HL-60 (cell line): ENCODE results near the gene CNDP2.

Experiments
- DNase-seq, 2 experiments: peaks; one replicate each; pipeline ENCODE4 v3.0.0-alpha.2; 2010 to 2020; ENCODE audit warnings: low read depth in 1 of 2, low spot score in 1 of 2
- H3K27ac ChIP-seq: fragments of 250-450 bp; sonication (Bioruptor Pico); replicated peaks from 2 replicates; pipeline ENCODE4 v1.5.1; 2020; ENCODE audit warnings: mild to moderate bottlenecking, moderate library complexity
- H3K27me3 ChIP-seq: fragments of 250-450 bp; sonication (Bioruptor Pico); 2 replicates; pipeline ENCODE4 v1.5.1; 2021; ENCODE audit warnings: mild to moderate bottlenecking, moderate library complexity; ENCODE audit not compliant: insufficient read depth, poor library complexity, severe bottlenecking
- H3K4me3 ChIP-seq: replicated peaks from 2 replicates; pipeline ENCODE4 v1.5.1; 2011; ENCODE audit warnings: mild to moderate bottlenecking, control low read depth, low read length; ENCODE audit not compliant: insufficient read depth
- CTCF ChIP-seq: IDR thresholded peaks from one replicate; pipeline ENCODE4 v1.5.1; 2011; ENCODE audit warnings: low read length, control low read depth, inconsistent platforms; ENCODE audit not compliant: insufficient read depth
- GABPA ChIP-seq: IDR thresholded peaks from 2 replicates; pipeline ENCODE4 v1.6.1; 2012; ENCODE audit warnings: low read depth
- POLR2AphosphoS5 ChIP-seq: IDR thresholded peaks from 2 replicates; pipeline ENCODE4 v1.6.1; 2012; ENCODE audit warnings: low read depth
- REST ChIP-seq: IDR thresholded peaks from 2 replicates; pipeline ENCODE4 v1.6.1; 2012; ENCODE audit warnings: low read depth; ENCODE audit not compliant: insufficient replicate concordance
- SPI1 ChIP-seq: IDR thresholded peaks from 2 replicates; pipeline ENCODE4 v1.6.1; 2012; ENCODE audit warnings: low read depth, mild to moderate bottlenecking, borderline replicate concordance

The CNDP2 gene

DNA sequence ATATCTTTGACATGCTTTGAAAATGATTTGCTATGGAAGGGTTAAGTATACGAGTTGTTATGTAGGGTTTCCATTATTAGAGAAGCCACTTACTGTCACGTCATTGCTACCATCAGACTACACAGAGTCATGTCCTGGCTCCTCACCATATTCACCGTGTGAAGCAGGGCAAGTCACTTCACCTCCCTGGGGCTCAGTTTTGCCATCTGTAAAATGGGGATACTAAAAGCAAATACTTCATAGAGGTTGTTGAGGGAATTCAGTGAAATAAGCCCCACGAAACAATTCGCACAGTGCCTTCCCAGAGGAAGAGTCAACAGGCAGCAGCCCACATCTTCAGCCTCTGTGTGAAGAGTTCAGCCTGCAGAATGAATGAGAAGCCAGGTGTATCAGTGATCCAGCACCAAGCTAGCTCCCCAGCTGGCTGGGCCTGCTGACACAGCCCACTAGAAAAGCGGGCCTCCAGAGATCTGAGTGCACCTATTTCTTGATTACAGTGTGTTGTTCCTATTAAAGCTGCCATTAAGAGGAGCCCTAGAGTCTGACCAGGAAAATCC lies 42.4 kb upstream of the CNDP2 start:
- Histone ChIP-seq H3K27ac (no peak overlapping the region), H3K27me3 (peaks cover 68% of the 10 kb centered on the region)
- DNase-seq = no peak

GRCh38 chr18:74454279-74454751 lies 41.8 kb upstream of the CNDP2 start:
- Histone ChIP-seq H3K27me3 (peaks cover 72% of the 10 kb centered on the region), H3K4me3 (no peak overlapping the region), H3K27ac (no peak overlapping the region)
- no peak for DNase-seq
- TF ChIP-seq REST = no peak
- TF ChIP-seq CTCF = no peak
- TF ChIP-seq POLR2AphosphoS5 = no peak
- TF ChIP-seq SPI1 = no peak
- TF ChIP-seq GABPA = no peak

More for the DNA sequence above, 42.4 kb upstream of the CNDP2 start:
- TF ChIP-seq REST (no peak), POLR2AphosphoS5 (no peak), CTCF (no peak), SPI1 (no peak), GABPA (no peak)
- H3K4me3 ChIP-seq = no peak overlapping the region

DNA sequence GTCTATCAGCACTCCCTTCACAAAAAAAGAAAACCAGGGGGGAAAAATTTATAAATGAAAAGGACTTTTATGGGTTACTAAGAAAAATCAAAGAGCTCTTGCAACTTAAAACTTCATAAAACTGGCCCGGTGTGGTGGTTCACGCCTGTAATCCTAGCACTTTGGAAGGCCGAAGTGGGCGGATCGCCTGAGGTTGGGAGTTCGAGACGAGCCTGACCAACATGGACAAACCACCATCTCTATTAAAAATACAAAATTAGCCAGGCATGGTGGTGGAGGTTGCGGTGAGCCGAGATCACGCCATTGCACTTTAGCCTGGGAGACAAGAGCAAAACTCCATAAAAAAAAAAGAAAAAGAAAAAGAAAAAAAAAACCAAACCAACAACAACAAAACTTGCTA lies 40.8 kb upstream of the CNDP2 start:
- Histone ChIP-seq H3K27me3 (peaks cover 79% of the 10 kb centered on the region), H3K4me3 (no peak overlapping the region), H3K27ac (no peak overlapping the region)
- no peak for TF ChIP-seq GABPA
- no peak for TF ChIP-seq POLR2AphosphoS5
- TF ChIP-seq CTCF = no peak
- DNase-seq = no peak

DNA sequence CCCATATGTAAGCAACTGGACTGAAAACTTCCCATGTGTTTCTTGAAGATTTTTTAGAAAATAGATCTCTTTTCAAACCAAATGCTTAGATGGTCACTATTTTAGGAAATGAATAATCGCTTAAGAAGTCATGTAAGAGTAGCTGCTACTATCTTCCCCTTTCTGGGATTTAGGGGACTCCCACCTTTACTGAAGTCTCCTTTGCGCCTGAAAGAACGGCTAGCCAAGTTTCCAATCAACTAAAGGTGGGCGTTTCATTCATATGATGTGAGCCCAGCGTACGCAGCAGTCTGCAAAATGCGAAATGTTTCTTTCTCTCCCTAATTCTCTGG lies 40.2 kb upstream of the CNDP2 start:
- no peak overlapping the region for H3K4me3 ChIP-seq
- no peak for DNase-seq
- peaks cover 79% of the 10 kb centered on the region for H3K27me3 ChIP-seq
- TF ChIP-seq POLR2AphosphoS5 = no peak
- no peak for TF ChIP-seq REST
- TF ChIP-seq GABPA = no peak
- TF ChIP-seq CTCF = no peak
- no peak for TF ChIP-seq SPI1
- no peak overlapping the region for H3K27ac ChIP-seq
